Nephron (organoid): ENCODE measurements around the gene INIP.

ENCODE experiments used
- H3K27ac Mint-ChIP-seq, 3 experiments: 2 replicates each; pipeline ENCODE4 v1.8.0; 2020; ENCODE audit warnings: mixed read lengths in 3 of 3, mild to moderate bottlenecking in 2 of 3, moderate library complexity in 1 of 3
- H3K27me3 Mint-ChIP-seq: 2 replicates; pipeline ENCODE4 v1.8.0; 2021; ENCODE audit warnings: low read depth, mild to moderate bottlenecking, moderate library complexity, mixed read lengths
- H3K36me3 Mint-ChIP-seq: 2 replicates; pipeline ENCODE4 v1.8.0; 2020; ENCODE audit warnings: low read depth, mixed read lengths
- H3K4me1 Mint-ChIP-seq: 2 replicates; pipeline ENCODE4 v1.8.0; 2020; ENCODE audit warnings: mixed read lengths
- H3K4me3 Mint-ChIP-seq, 3 experiments: 2 replicates each; pipeline ENCODE4 v1.8.0; 2020; ENCODE audit warnings: mild to moderate bottlenecking in 3 of 3, mixed read lengths in 3 of 3, moderate library complexity in 2 of 3
- H3K9me3 Mint-ChIP-seq: 2 replicates; pipeline ENCODE4 v1.8.0; 2020; ENCODE audit warnings: mixed read lengths
- TF ChIP-seq, protein P1 (sequence below), 3 experiments: fragments of 200-600 bp; sonication (generic); IDR thresholded peaks; one replicate each; pipeline ENCODE4 v1.5.0; 2021; ENCODE audit warnings: antibody characterized with exemption in 3 of 3; ENCODE audit not compliant: unreplicated experiment in 3 of 3

Gene INIP

DNA sequence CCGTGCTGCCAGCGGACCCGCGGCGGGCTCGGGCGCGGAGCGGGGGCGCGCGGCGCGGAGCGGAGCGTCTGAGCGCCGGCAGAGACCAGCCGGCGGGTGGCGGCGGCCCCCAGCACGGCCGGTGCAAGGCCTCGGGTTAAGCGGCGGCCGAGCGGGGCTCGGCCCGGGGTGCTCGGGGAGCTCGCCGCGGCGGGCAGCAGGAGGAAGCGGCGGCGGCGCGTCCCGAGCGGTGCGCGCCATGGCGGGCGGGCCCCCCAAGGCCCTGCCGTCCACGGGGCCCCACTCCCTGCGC, 32.8 kb upstream of the INIP start:
- TF ChIP-seq, protein P1, sequence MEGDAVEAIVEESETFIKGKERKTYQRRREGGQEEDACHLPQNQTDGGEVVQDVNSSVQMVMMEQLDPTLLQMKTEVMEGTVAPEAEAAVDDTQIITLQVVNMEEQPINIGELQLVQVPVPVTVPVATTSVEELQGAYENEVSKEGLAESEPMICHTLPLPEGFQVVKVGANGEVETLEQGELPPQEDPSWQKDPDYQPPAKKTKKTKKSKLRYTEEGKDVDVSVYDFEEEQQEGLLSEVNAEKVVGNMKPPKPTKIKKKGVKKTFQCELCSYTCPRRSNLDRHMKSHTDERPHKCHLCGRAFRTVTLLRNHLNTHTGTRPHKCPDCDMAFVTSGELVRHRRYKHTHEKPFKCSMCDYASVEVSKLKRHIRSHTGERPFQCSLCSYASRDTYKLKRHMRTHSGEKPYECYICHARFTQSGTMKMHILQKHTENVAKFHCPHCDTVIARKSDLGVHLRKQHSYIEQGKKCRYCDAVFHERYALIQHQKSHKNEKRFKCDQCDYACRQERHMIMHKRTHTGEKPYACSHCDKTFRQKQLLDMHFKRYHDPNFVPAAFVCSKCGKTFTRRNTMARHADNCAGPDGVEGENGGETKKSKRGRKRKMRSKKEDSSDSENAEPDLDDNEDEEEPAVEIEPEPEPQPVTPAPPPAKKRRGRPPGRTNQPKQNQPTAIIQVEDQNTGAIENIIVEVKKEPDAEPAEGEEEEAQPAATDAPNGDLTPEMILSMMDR (IDR thresholded peaks at IDR 0.05; ENCODE audit: unreplicated experiment in 3 of 3): no peak
- Mint-ChIP-seq H3K9me3 (no peaks in the 10 kb centered on the region), H3K27me3 (peaks cover 3% of the 10 kb centered on the region), H3K27ac (no peak overlapping the region), H3K36me3 (no peaks in the 10 kb centered on the region), H3K4me3 (no peak overlapping the region), H3K4me1 (peaks cover 48% of the 10 kb centered on the region)

GRCh38 chr9:112750016-112750763, 32.3 kb upstream of the INIP start, which contains the start of gene SNX30:
Gene SNX30, plus strand, starts transcription at chr9:112750760. Its CDS starts 242 bp downstream, at chr9:112751002.
- H3K9me3 Mint-ChIP-seq: no peaks in the 10 kb centered on the region
- peak within 1 kb of the TSS; percentile 92 to 97 (median 96) for H3K27ac Mint-ChIP-seq
- TF ChIP-seq, protein P1 (IDR thresholded peaks at IDR 0.05; ENCODE audit: unreplicated experiment in 3 of 3): no peak
- H3K36me3 Mint-ChIP-seq: no peaks in the 10 kb centered on the region
- H3K27me3 Mint-ChIP-seq: peaks cover 3% of the 10 kb centered on the region
- H3K4me1 Mint-ChIP-seq: peaks cover 43% of the 10 kb centered on the region
- peak within 1 kb of the TSS; percentile 92 to 99 (median 93) for H3K4me3 Mint-ChIP-seq

GRCh38 chr9:112747094-112747493, 29.2 kb upstream of the INIP start:
- H3K27me3 Mint-ChIP-seq: peaks cover 3% of the 10 kb centered on the region
- peak overlapping the region in 1 of 3 experiments; percentile 11 for H3K4me3 Mint-ChIP-seq
- H3K36me3 Mint-ChIP-seq: no peaks in the 10 kb centered on the region
- TF ChIP-seq, protein P1 (IDR thresholded peaks at IDR 0.05; ENCODE audit: unreplicated experiment in 3 of 3): no peak
- no peak overlapping the region for H3K27ac Mint-ChIP-seq
- no peaks in the 10 kb centered on the region for H3K9me3 Mint-ChIP-seq
- H3K4me1 Mint-ChIP-seq: peaks cover 20% of the 10 kb centered on the region

GRCh38 chr9:112744177-112744576, 26.3 kb upstream of the INIP start:
- Mint-ChIP-seq H3K4me1 (peaks cover under 1% of the 10 kb centered on the region), H3K9me3 (no peaks in the 10 kb centered on the region), H3K27ac (no peak overlapping the region), H3K36me3 (no peaks in the 10 kb centered on the region), H3K4me3 (no peak overlapping the region), H3K27me3 (no peaks in the 10 kb centered on the region)
- TF ChIP-seq, protein P1 (IDR thresholded peaks at IDR 0.05; ENCODE audit: unreplicated experiment in 3 of 3): no peak

DNA sequence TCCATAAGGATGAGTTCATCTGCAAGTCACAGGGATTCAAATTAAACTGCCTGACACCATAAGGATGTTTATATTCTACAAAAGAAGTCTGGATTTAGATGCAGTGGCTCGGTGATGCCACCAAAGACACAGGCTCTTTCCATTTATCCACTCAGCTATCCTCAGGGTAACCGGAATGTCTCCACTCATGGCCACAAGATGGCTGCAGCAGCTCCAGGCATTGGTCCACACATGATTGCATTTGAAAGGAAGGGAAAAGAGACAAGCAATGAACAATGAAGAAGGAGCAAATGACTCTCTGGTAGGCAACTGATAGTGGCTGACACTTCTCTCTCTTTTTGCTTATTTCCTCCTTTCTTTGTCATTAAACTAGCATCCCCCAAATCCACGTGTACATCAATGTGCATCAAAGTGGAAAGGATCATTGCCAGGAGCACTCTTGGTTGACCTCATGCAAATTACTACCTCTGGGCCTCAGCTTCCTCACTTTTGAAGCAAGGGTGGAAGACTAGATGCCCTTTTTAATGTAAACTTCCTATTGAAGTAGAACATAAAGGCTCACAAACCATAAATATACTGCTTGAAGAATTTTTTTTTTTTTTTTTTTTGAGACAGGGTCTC, 25.4 kb upstream of the INIP start:
- Mint-ChIP-seq H3K4me1 (no peaks in the 10 kb centered on the region), H3K27me3 (no peaks in the 10 kb centered on the region), H3K36me3 (no peaks in the 10 kb centered on the region), H3K9me3 (no peaks in the 10 kb centered on the region), H3K4me3 (no peak overlapping the region), H3K27ac (no peak overlapping the region)
- TF ChIP-seq, protein P1 (IDR thresholded peaks at IDR 0.05; ENCODE audit: unreplicated experiment in 3 of 3): no peak

- no peaks in the 10 kb centered on the region for H3K36me3 Mint-ChIP-seq
- TF ChIP-seq, protein P1 (IDR thresholded peaks at IDR 0.05; ENCODE audit: unreplicated experiment in 3 of 3): no peak
- H3K4me3 Mint-ChIP-seq: no peak overlapping the region
- H3K27ac Mint-ChIP-seq: no peak overlapping the region
- no peaks in the 10 kb centered on the region for H3K4me1 Mint-ChIP-seq
- H3K27me3 Mint-ChIP-seq: no peaks in the 10 kb centered on the region
- H3K9me3 Mint-ChIP-seq: no peaks in the 10 kb centered on the region
Measured at GRCh38 chr9:112734892-112735291, 17.0 kb upstream of the INIP start.
